ENCODE data around the gene MAP3K7.

MAP3K7 gene

DNA sequence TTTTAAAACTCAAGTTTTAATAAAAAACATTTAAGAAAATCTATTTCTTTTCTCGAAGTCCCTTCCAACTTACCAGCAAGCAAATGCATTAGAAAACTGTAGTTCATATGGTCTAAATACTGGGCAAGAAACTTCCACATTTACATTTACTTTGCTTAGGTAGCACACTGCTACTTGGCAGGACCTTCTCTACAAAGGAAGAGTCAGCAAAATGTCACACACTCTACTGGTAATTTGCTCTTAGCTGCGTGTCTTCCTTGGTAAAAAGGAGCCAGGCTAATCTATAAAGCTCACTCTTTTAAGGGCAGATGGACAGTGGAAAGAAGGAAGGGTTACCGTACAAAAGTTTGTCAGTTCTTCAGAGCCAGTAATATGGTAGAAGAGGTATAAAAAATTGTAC lies 45.7 kb downstream of the MAP3K7 start:
- Histone ChIP-seq H3K4me1 (ENCODE audit: control insufficient read depth, low read length) (peaks cover 24% of the 10 kb centered on the region), H3K36me3 (ENCODE audit: control insufficient read depth, low read length) (peaks cover 26% of the 10 kb centered on the region), H3K27me3 (ENCODE audit: control insufficient read depth, low read length) (no peaks in the 10 kb centered on the region), H3K9me2 (replicated peaks; ENCODE audit: control insufficient read depth, low read length) (no peaks in the 10 kb centered on the region), H3K79me2 (ENCODE audit: control insufficient read depth, low read length) (no peaks in the 10 kb centered on the region), H3K9me3 (ENCODE audit: control insufficient read depth, insufficient read depth, low read length) (no peaks in the 10 kb centered on the region), H4K20me1 (ENCODE audit: control insufficient read depth, insufficient read depth, low read depth, low read length) (no peaks in the 10 kb centered on the region), H3K4me3 (ENCODE audit: low read length) (no peak overlapping the region), H3K4me2 (ENCODE audit: low read length) (no peak overlapping the region), H3F3A (ENCODE audit: control insufficient read depth, insufficient read depth) (no peaks in the 10 kb centered on the region; the same call in none of the 2 replicates), H3K27ac (ENCODE audit: low read depth, low read length) (no peak overlapping the region)
- no peak for TF ChIP-seq EZH2phosphoT487 (IDR thresholded peaks at IDR 0.05; ENCODE audit: borderline replicate concordance, low read length)
- TF ChIP-seq CTCF (IDR thresholded peaks at IDR 0.05; ENCODE audit: low read depth, low read length, poor library complexity, severe bottlenecking): no peak

- Histone ChIP-seq H3K27me3 (ENCODE audit: control insufficient read depth, low read length) (no peaks in the 10 kb centered on the region), H3F3A (ENCODE audit: control insufficient read depth, insufficient read depth) (no peaks in the 10 kb centered on the region; the same call in none of the 2 replicates), H4K20me1 (ENCODE audit: control insufficient read depth, insufficient read depth, low read depth, low read length) (no peaks in the 10 kb centered on the region), H3K4me3 (ENCODE audit: low read length) (no peak overlapping the region), H3K9me3 (ENCODE audit: control insufficient read depth, insufficient read depth, low read length) (no peaks in the 10 kb centered on the region), H3K9me2 (replicated peaks; ENCODE audit: control insufficient read depth, low read length) (no peaks in the 10 kb centered on the region), H3K36me3 (ENCODE audit: control insufficient read depth, low read length) (peaks cover 8% of the 10 kb centered on the region), H3K4me2 (ENCODE audit: low read length) (peak overlapping the region; percentile 54), H3K27ac (ENCODE audit: low read depth, low read length) (no peak overlapping the region), H3K4me1 (ENCODE audit: control insufficient read depth, low read length) (peaks cover 18% of the 10 kb centered on the region), H3K79me2 (ENCODE audit: control insufficient read depth, low read length) (no peaks in the 10 kb centered on the region)
- TF ChIP-seq CTCF (IDR thresholded peaks at IDR 0.05; ENCODE audit: low read depth, low read length, poor library complexity, severe bottlenecking) (no peak), EZH2phosphoT487 (IDR thresholded peaks at IDR 0.05; ENCODE audit: borderline replicate concordance, low read length) (no peak)
Measured at GRCh38 chr6:90538278-90539046, 48.4 kb downstream of the MAP3K7 start.

DNA sequence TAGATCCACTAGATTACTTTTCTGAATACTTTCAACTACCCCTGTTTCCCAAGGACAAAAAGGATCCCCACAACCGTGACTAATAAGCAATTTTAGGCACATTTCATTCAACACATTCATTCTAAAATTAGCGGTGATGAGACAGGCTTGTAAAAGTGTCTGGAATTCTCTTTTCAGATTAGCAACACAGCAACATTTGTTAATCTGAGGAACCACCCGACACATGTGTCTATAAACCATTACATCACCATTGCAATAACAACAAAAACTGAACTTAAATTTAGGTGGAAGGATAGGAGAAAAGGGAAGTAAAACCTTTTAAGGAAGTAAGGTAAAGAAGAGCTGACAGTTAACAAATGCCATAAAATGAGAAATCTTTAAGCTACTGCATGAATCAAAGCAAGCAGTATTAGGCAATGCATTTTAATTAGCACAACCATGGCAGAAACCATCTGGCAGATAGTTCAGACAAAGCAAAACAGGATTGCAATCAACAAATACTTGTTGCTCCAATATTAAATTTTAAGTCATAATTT lies 49.1 kb downstream of the MAP3K7 start:
- TF ChIP-seq CTCF (IDR thresholded peaks at IDR 0.05; ENCODE audit: low read depth, low read length, poor library complexity, severe bottlenecking) (no peak), EZH2phosphoT487 (IDR thresholded peaks at IDR 0.05; ENCODE audit: borderline replicate concordance, low read length) (no peak)
- H3K9me2 ChIP-seq (replicated peaks; ENCODE audit: control insufficient read depth, low read length): no peaks in the 10 kb centered on the region
- peaks cover 18% of the 10 kb centered on the region for H3K4me1 ChIP-seq (ENCODE audit: control insufficient read depth, low read length)
- H3K36me3 ChIP-seq (ENCODE audit: control insufficient read depth, low read length): peaks cover 12% of the 10 kb centered on the region; the same call in 1 of the 2 replicates
- no peaks in the 10 kb centered on the region; the same call in none of the 2 replicates for H3F3A ChIP-seq (ENCODE audit: control insufficient read depth, insufficient read depth)
- no peaks in the 10 kb centered on the region for H4K20me1 ChIP-seq (ENCODE audit: control insufficient read depth, insufficient read depth, low read depth, low read length)
- H3K9me3 ChIP-seq (ENCODE audit: control insufficient read depth, insufficient read depth, low read length): no peaks in the 10 kb centered on the region
- no peaks in the 10 kb centered on the region for H3K27me3 ChIP-seq (ENCODE audit: control insufficient read depth, low read length)
- H3K27ac ChIP-seq (ENCODE audit: low read depth, low read length): no peak overlapping the region
- peak overlapping the region; percentile 54 for H3K4me2 ChIP-seq (ENCODE audit: low read length)
- peak overlapping the region; percentile 24 for H3K4me3 ChIP-seq (ENCODE audit: low read length)
- no peaks in the 10 kb centered on the region for H3K79me2 ChIP-seq (ENCODE audit: control insufficient read depth, low read length)

Data from DOHH2 (cell line).